ENCODE results near the gene CHCHD3. TPM values are rescaled to one million over a fixed set of nuclear protein-coding genes. Genes with fewer than 3 reads are reported as not detected.

The CHCHD3 gene
- total RNA-seq, 1 donor from 2014 or later: 71.0 TPM

DNA sequence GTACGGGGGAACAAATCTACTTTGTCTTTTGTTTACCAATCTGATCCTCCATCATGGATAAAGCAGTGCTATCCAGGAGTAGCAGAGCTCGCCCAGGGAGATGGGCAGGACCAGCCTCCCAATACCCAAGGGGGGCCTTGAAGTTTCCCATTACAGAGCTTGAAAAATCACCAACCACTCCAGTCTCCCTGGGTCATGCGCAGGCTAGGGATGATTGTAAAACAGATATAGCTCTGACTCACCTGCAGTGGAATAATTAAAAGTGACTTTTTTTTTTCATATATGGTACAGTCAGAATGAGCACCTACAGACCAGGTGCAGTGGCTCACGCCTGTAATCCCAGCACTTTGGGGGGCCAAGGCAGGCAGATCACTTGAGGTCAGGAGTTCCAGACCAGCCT, 301.1 kb downstream of the CHCHD3 start:
- Mint-ChIP-seq H3K9me3 (peaks cover 5% of the 10 kb centered on the region), H3K4me3 (no peak overlapping the region), H3K36me3 (peaks cover 19% of the 10 kb centered on the region), H3K27me3 (peaks cover 6% of the 10 kb centered on the region), H3K27ac (no peak overlapping the region), H3K4me1 (ENCODE audit: unreplicated experiment) (no peaks in the 10 kb centered on the region)
- DNase-seq (ENCODE audit: extremely low spot score, unreplicated experiment): no peak
- TF ChIP-seq, protein P1, sequence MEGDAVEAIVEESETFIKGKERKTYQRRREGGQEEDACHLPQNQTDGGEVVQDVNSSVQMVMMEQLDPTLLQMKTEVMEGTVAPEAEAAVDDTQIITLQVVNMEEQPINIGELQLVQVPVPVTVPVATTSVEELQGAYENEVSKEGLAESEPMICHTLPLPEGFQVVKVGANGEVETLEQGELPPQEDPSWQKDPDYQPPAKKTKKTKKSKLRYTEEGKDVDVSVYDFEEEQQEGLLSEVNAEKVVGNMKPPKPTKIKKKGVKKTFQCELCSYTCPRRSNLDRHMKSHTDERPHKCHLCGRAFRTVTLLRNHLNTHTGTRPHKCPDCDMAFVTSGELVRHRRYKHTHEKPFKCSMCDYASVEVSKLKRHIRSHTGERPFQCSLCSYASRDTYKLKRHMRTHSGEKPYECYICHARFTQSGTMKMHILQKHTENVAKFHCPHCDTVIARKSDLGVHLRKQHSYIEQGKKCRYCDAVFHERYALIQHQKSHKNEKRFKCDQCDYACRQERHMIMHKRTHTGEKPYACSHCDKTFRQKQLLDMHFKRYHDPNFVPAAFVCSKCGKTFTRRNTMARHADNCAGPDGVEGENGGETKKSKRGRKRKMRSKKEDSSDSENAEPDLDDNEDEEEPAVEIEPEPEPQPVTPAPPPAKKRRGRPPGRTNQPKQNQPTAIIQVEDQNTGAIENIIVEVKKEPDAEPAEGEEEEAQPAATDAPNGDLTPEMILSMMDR (conservative IDR thresholded peaks at IDR 0.05): no peak

DNA sequence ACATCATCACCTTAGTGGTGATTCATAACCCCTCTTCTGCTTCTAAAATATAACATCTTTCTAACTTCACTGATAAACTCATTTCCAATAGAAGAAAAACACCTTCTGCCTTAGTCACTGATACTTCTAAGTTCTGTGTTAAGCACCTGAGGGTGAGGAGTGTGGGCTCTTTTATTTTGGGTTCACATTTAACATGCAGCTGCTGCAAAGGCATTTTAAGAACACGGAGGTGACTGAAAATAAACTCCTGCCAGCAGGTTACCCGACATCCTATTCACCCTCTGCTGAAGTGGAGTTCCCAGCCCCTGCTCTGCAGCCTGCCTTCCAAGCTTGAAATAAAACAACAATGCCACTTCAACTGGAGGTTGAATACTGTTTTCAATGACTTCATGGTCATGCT, 302.7 kb downstream of the CHCHD3 start:
- no peak overlapping the region for H3K4me3 Mint-ChIP-seq
- H3K36me3 Mint-ChIP-seq: peaks cover 8% of the 10 kb centered on the region
- H3K4me1 Mint-ChIP-seq (ENCODE audit: unreplicated experiment): no peaks in the 10 kb centered on the region
- H3K27ac Mint-ChIP-seq: no peak overlapping the region
- peaks cover 5% of the 10 kb centered on the region for H3K9me3 Mint-ChIP-seq
- peaks cover 6% of the 10 kb centered on the region for H3K27me3 Mint-ChIP-seq
- DNase-seq (ENCODE audit: extremely low spot score, unreplicated experiment): no peak
- TF ChIP-seq, protein P1 (conservative IDR thresholded peaks at IDR 0.05): no peak

DNA sequence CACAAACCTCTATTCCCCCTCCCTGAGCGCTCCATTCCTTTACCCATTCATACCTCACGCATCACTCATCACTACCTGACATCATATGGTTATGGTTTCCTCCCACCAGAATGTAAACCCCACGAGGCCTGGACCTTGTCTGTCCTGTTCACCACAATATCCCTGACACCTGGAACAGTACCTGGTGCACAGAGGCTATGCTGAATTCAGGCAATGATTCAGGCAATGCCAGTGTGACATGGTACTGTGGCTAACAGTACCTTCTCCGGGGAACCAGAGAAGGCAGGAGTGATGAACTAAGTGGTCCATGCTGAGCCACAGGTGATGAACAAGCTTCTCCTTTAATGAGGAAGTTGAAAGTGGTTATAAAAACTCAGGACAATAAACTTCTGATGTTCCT, 303.1 kb downstream of the CHCHD3 start:
- Mint-ChIP-seq H3K27me3 (peaks cover 6% of the 10 kb centered on the region), H3K4me1 (ENCODE audit: unreplicated experiment) (no peaks in the 10 kb centered on the region), H3K4me3 (no peak overlapping the region), H3K9me3 (peaks cover 5% of the 10 kb centered on the region), H3K27ac (no peak overlapping the region), H3K36me3 (peaks cover 4% of the 10 kb centered on the region)
- TF ChIP-seq, protein P1 (conservative IDR thresholded peaks at IDR 0.05): no peak
- no peak for DNase-seq (ENCODE audit: extremely low spot score, unreplicated experiment)

DNA sequence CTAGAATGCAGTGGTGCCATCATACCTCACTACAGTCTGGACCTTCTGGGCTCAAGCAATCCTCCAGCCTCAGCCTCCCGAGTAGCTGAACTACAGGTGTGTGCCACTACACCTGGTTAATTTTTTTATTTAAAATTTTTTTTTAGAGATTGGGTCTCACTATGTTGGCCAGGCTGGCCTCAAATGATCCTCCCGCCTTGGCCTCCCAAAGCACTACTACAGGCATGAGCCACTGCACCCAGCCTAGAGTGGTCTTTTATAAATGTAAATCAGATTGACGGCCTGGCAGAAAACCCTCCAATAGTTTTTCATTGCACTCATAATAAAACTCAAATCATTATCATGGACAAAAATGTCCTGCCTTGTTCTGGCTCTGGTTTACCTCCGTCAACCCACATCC, 303.9 kb downstream of the CHCHD3 start:
- peaks cover 5% of the 10 kb centered on the region for H3K9me3 Mint-ChIP-seq
- H3K27me3 Mint-ChIP-seq: peaks cover 6% of the 10 kb centered on the region
- DNase-seq (ENCODE audit: extremely low spot score, unreplicated experiment): no peak
- peaks cover 4% of the 10 kb centered on the region for H3K36me3 Mint-ChIP-seq
- TF ChIP-seq, protein P1 (conservative IDR thresholded peaks at IDR 0.05): no peak
- no peak overlapping the region for H3K27ac Mint-ChIP-seq
- no peaks in the 10 kb centered on the region for H3K4me1 Mint-ChIP-seq (ENCODE audit: unreplicated experiment)
- H3K4me3 Mint-ChIP-seq: no peak overlapping the region

DNA sequence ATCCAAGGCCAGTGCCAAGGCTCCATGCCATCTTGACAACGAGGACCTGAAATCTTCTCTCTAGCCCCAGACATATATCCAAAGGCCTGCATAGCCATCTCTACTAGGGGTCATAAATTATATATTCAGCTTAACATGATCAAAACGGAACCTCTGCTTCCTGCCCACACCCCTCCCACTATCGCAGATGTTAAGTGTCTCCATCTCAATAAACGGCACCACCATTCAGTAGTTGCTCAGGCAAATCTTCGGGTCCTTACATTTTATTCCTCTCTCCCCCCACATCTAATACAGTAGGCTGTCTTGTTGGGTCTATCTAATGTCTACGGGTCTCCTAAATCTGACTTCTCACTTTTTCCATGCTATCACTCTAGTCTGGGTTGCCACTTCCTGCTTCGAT, 304.5 kb downstream of the CHCHD3 start:
- Mint-ChIP-seq H3K4me3 (no peak overlapping the region), H3K9me3 (peaks cover 5% of the 10 kb centered on the region), H3K27ac (no peak overlapping the region), H3K36me3 (peaks cover 4% of the 10 kb centered on the region), H3K4me1 (ENCODE audit: unreplicated experiment) (no peaks in the 10 kb centered on the region), H3K27me3 (peaks cover 6% of the 10 kb centered on the region)
- no peak for DNase-seq (ENCODE audit: extremely low spot score, unreplicated experiment)
- TF ChIP-seq, protein P1 (conservative IDR thresholded peaks at IDR 0.05): no peak

DNA sequence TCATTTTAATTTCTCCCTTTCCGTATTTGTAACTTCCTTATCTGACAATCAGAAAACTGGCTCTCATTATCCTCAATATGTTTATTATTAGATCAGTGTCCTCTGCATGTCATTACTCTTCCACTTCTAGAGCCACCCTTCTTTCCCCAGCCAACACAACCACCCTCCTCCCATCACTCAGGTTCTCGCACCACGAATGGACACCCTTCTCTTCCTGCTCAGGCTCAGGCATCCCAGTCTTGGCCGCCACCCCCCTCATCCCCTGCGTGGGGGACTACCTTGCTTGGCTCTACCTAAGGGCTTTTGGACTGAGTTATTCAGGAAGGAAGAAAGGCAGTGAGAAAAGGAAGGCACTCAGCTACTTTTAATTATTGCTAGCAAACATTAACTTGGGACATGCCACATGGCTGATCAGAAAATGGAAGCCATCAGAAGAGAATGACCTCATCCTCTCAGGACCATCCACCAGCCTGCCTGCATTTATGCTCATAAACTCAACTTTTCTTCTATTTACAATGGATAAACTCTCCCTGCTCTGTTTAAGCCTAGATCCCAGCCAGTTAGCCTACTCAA, 305.8 kb downstream of the CHCHD3 start:
- H3K27ac Mint-ChIP-seq: no peak overlapping the region
- no peaks in the 10 kb centered on the region for H3K4me1 Mint-ChIP-seq (ENCODE audit: unreplicated experiment)
- peaks cover 5% of the 10 kb centered on the region for H3K9me3 Mint-ChIP-seq
- no peak for DNase-seq (ENCODE audit: extremely low spot score, unreplicated experiment)
- peaks cover 6% of the 10 kb centered on the region for H3K27me3 Mint-ChIP-seq
- H3K4me3 Mint-ChIP-seq: no peak overlapping the region
- peaks cover 4% of the 10 kb centered on the region for H3K36me3 Mint-ChIP-seq
- TF ChIP-seq, protein P1 (conservative IDR thresholded peaks at IDR 0.05): no peak
